Stomach (tissue), 9 donors: ENCODE data around the gene ERLIN1. TPM values are rescaled to one million over a fixed set of nuclear protein-coding genes. Genes with fewer than 3 reads are reported as not detected.

Experiments
- DNase-seq, 2 donors: peaks; one replicate each; pipeline versions ENCODE4 v3.0.0 to v3.0.0-alpha.2; 2013 to 2019
- H3K27ac ChIP-seq, 5 donors: fragments of 200-600 bp in 4 of 5; sonication (generic) in 4 of 5; one replicate each; pipeline ENCODE4 v1.5.1; 2013 to 2019; ENCODE audit warnings: mild to moderate bottlenecking in 1 of 5, moderate library complexity in 1 of 5
- H3K27me3 ChIP-seq, 3 donors: fragments of 200-600 bp; sonication (generic); one replicate each; pipeline ENCODE4 v1.5.1; 2017 to 2019; ENCODE audit warnings: mixed run types in 1 of 3
- H3K36me3 ChIP-seq, 4 donors: fragments of 200-600 bp; sonication (generic); 1 replicate in 3 of 4; 2 replicates in 1 of 4; pipeline ENCODE4 v1.5.1; 2016 to 2019
- H3K4me1 ChIP-seq, 4 donors: fragments of 200-600 bp; sonication (generic); one replicate each; pipeline ENCODE4 v1.5.1; 2016 to 2019
- H3K4me3 ChIP-seq, 4 donors: fragments of 200-600 bp; sonication (generic) in 3 of 4; one replicate each; pipeline ENCODE4 v1.5.1; 2016 to 2019; ENCODE audit warnings: mild to moderate bottlenecking in 1 of 4
- H3K9me3 ChIP-seq, 4 donors: fragments of 200-600 bp; sonication (generic); one replicate each; pipeline ENCODE4 v1.5.1; 2016 to 2019
- EP300 ChIP-seq: sonication (generic); formaldehyde crosslinking; IDR thresholded peaks from one replicate; pipeline ENCODE4 v1.6.1; 2017; ENCODE audit warnings: antibody characterized with exemption
- POLR2A ChIP-seq, 4 donors: fragments of 450-650 bp; IDR thresholded peaks; one replicate each; pipeline ENCODE4 v1.6.1; 2016; ENCODE audit warnings: antibody characterized with exemption in 4 of 4, control low read depth in 2 of 4, mild to moderate bottlenecking in 1 of 4, moderate library complexity in 1 of 4
- POLR2AphosphoS5 ChIP-seq, 3 donors: sonication (generic); formaldehyde crosslinking; IDR thresholded peaks; one replicate each; pipeline ENCODE4 v1.6.1; 2016; ENCODE audit warnings: antibody characterized with exemption in 3 of 3
- WGBS, 5 donors: extraction: QIAGEN DNeasy Blood & Tissue Kit in 3 of 5; methylation state at CpG; one replicate each; pipeline versions ENCODE4 v1.1.5 to v1.1.7; 2013 to 2018; 5-methylcytosine and 5-hydroxymethylcytosine counted together
- intact Hi-C: fragments of 100-400 bp; cut with DNase I; formaldehyde crosslinking; loops from one replicate; pipeline ENCODE4 v1.15.1; 2023; ENCODE audit warnings: low total_unique reads
- polyA plus RNA-seq, 3 donors: library from polyadenylated mRNA; stranded (reverse); fragments of 200-250 nt; gene quantifications; one replicate each; pipeline ENCODE4 v1.2.3, GENCODE V29; 2013
- total RNA-seq, 5 donors: library from RNA; depleted of rRNA; stranded (reverse); fragments of >200 nt; gene quantifications; one replicate each; pipeline versions ENCODE4 v1.1.0 to v1.2.3, GENCODE V29; 2014 to 2016
- TF ChIP-seq, protein P1 (sequence below), 7 experiments: fragments of 450-650 bp in 4 of 7; fragments of 200-600 bp in 3 of 7; sonication (generic) in 3 of 7; IDR thresholded peaks; one replicate each; pipeline ENCODE4 v1.5.1; 2016 to 2019; ENCODE audit warnings: antibody characterized with exemption in 7 of 7, control low read depth in 2 of 7, mild to moderate bottlenecking in 1 of 7
- donor health status: healthy with polysubstance abuse.
- donor health status: Bipolar disorder and iron deficiency.
- donor health status: healthy.

Gene ERLIN1
- total and polyA plus RNA-seq, 8 donors, result 4.4 to 61.5 (median 9.4) TPM

DNA sequence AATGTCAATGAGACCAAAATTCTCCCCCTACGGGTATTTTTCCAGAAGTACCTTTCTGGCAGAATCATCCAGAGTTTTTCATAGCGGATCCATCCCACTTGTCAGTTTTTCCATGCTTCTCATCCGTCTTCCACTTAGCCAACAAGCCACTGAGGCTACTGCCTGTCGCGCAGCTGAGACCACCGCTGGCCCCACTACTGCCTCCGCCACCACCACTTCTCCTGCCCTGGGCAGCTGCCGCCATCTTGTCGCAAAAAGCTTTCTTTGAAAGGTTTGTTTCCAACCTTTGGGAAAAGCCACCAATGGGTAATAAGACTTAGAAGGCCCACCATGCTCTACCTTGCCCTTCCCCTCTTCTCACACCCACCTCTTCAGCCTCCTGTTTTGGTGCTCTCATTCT lies 42.1 kb downstream of the ERLIN1 start:
- intact Hi-C loops, result no loop called here
- DNase-seq, result no peak
- Histone ChIP-seq H3K4me3 (no peak overlapping the region), H3K36me3 (no peaks in the 10 kb centered on the region), H3K9me3 (no peaks in the 10 kb centered on the region), H3K4me1 (peaks cover 0 to 4% (median 2%) of the 10 kb centered on the region in 4 donors), H3K27ac (no peak overlapping the region), H3K27me3 (no peaks in the 10 kb centered on the region)
- no peak for TF ChIP-seq POLR2A (IDR thresholded peaks at IDR 0.05)
- TF ChIP-seq, protein P1, sequence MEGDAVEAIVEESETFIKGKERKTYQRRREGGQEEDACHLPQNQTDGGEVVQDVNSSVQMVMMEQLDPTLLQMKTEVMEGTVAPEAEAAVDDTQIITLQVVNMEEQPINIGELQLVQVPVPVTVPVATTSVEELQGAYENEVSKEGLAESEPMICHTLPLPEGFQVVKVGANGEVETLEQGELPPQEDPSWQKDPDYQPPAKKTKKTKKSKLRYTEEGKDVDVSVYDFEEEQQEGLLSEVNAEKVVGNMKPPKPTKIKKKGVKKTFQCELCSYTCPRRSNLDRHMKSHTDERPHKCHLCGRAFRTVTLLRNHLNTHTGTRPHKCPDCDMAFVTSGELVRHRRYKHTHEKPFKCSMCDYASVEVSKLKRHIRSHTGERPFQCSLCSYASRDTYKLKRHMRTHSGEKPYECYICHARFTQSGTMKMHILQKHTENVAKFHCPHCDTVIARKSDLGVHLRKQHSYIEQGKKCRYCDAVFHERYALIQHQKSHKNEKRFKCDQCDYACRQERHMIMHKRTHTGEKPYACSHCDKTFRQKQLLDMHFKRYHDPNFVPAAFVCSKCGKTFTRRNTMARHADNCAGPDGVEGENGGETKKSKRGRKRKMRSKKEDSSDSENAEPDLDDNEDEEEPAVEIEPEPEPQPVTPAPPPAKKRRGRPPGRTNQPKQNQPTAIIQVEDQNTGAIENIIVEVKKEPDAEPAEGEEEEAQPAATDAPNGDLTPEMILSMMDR (IDR thresholded peaks at IDR 0.05), result no peak
- no peak for TF ChIP-seq EP300
- TF ChIP-seq POLR2AphosphoS5 (IDR thresholded peaks at IDR 0.05), result no peak
- WGBS, 5 donors, result 95 to 99% (median 97%) methylated on average over 9 of the region's 9 CpGs

DNA sequence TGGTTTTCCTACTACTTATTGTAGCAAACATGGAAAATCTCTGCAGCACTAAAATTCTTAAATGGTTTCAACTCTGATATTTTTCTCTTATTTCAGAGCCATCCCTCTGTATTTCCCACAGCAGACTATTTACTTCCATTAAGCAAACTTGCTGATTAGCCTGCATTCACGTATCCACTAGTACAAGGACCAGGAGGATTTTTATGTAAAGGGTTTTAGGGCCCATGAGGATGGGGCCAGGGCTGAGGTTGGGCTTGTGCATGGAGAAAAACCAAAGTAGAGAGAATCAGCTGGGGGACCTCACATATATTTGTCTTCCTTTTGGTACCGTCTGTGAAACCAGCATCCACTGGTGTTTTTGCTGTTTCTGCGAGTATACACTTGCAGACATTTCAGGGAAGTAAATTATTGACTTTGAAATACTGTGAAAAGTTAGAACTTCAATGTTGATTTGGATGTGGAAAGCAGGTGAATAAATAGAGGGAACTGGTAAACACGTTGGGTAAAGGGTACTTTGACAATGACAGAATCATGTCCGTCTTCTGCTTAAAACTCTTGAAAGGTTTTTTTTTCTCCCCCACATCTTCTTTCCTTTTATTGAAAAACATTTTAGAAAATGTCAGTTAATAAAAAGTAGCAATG lies 44.3 kb downstream of the ERLIN1 start:
- Histone ChIP-seq H3K27me3 (no peaks in the 10 kb centered on the region), H3K4me1 (no peaks in the 10 kb centered on the region), H3K27ac (no peak overlapping the region), H3K36me3 (no peaks in the 10 kb centered on the region), H3K4me3 (no peak overlapping the region), H3K9me3 (no peaks in the 10 kb centered on the region)
- intact Hi-C loops, result no loop called here
- DNase-seq, result no peak
- 49 to 68% (median 49%) methylated on average over 5 of the region's 5 CpGs for WGBS, 5 donors
- TF ChIP-seq POLR2AphosphoS5 (IDR thresholded peaks at IDR 0.05), result no peak

DNA sequence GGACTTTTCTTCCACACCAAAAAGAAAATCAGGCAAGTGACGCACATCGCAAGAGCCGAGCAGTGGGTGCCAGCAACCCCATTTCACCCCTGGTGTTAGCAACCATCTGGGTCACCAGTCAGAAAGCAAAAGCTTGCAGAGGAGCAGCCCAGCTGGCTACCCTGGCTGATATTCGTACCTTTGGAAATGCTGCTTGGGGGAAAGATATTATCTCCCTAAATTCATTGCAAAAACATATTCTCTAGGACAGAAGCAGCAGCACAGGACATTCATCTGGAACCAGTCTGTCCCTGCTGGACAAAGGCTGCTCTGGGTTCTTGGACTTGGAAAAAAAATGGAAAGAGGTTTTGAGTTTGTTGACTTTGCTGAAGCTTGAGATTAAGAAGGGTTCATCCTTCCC lies 45.8 kb downstream of the ERLIN1 start:
- H3K9me3 ChIP-seq, result no peaks in the 10 kb centered on the region
- no peaks in the 10 kb centered on the region for H3K27me3 ChIP-seq
- no peaks in the 10 kb centered on the region for H3K4me1 ChIP-seq
- H3K36me3 ChIP-seq, result no peaks in the 10 kb centered on the region
- intact Hi-C loops, result no loop called here
- no peak for DNase-seq
- H3K27ac ChIP-seq, result no peak overlapping the region
- TF ChIP-seq POLR2A (IDR thresholded peaks at IDR 0.05), result no peak
- TF ChIP-seq EP300, result no peak
- TF ChIP-seq, protein P1 (IDR thresholded peaks at IDR 0.05), result no peak
- no peak for TF ChIP-seq POLR2AphosphoS5 (IDR thresholded peaks at IDR 0.05)
- 82 to 94% (median 86%) methylated on average over 4 of the region's 4 CpGs for WGBS, 5 donors
- no peak overlapping the region for H3K4me3 ChIP-seq

DNA sequence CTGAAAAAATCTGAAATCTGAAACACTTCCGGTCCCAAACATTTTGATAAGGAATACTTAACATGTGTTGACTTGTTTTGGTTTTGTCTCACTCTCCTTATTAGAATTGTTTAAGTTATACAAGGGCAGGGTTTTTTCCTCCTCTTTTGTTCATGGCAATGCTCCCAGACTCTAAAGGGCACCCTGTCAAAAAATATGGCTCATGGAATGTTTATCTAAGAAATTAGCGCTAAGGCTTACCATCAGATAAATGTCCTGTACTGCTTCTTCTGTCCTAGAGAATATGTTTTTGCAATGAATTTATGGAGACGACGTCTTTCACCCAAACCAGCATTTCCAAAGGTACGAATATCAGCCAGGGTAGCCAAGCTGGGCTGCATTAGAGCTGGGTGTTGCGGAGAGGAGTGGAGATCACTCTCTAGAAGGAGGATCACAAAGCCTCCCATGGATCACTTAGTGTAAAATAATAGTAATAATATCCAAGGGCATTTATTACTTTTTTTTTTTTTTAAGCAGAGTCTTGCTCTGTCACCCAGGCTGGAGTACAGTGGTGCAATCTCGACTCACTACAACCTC lies 46.8 kb downstream of the ERLIN1 start:
- no peaks in the 10 kb centered on the region for H3K36me3 ChIP-seq
- H3K9me3 ChIP-seq, result peaks cover 0 to 8% (median 3%) of the 10 kb centered on the region in 4 donors
- 51 to 63% (median 55%) methylated on average over 7 of the region's 7 CpGs for WGBS, 5 donors
- DNase-seq, result no peak
- H3K27ac ChIP-seq, result no peak overlapping the region
- H3K4me1 ChIP-seq, result no peaks in the 10 kb centered on the region
- no peaks in the 10 kb centered on the region for H3K27me3 ChIP-seq
- TF ChIP-seq EP300, result no peak
- no peak for TF ChIP-seq POLR2AphosphoS5 (IDR thresholded peaks at IDR 0.05)
- TF ChIP-seq POLR2A (IDR thresholded peaks at IDR 0.05), result no peak
- TF ChIP-seq, protein P1 (IDR thresholded peaks at IDR 0.05), result no peak
- no peak overlapping the region for H3K4me3 ChIP-seq
- intact Hi-C loops, result no loop called here

DNA sequence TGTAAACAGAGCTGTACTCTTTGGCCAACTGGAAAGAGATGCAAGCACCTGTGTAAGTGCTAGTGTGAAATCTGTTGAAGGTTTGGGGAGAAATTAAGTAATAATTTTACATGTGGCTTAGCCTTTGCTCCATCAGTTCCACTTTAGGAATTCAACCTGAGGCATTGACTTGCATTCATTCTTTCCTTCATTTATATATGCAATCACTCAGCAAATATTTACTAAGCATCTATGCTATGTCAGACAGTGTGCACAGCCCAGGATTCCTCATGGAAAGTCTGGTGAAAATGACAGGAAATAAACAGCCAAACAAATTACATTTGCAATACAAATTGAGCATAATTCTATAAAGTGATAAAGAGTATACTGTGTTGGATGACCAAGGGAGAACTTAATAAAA lies 50.3 kb downstream of the ERLIN1 start:
- intact Hi-C loops, result no loop called here
- Histone ChIP-seq H3K9me3 (peaks cover 0 to 8% (median 3%) of the 10 kb centered on the region in 4 donors), H3K4me3 (no peak overlapping the region), H3K36me3 (no peaks in the 10 kb centered on the region), H3K27me3 (peaks cover 0 to 9% (median 0%) of the 10 kb centered on the region in 3 donors), H3K27ac (no peak overlapping the region), H3K4me1 (no peaks in the 10 kb centered on the region)
- TF ChIP-seq POLR2A (IDR thresholded peaks at IDR 0.05) (no peak), POLR2AphosphoS5 (IDR thresholded peaks at IDR 0.05) (no peak), EP300 (no peak)
- TF ChIP-seq, protein P1 (IDR thresholded peaks at IDR 0.05), result no peak
- no peak for DNase-seq
